Neuron (in vitro differentiated cells): Measurements from ENCODE around the gene TNIK.
"Not testable (repeated sequence)": the region's sequence is repeated elsewhere in the genome, so short reads cannot be mapped to it uniquely, and the experiment has no call there.

ENCODE experiments used
- H2AFZ ChIP-seq: one replicate; pipeline ENCODE4 v1.6.1; 2013; ENCODE audit warnings: low read depth, mild to moderate bottlenecking, inconsistent platforms, low read length, moderate library complexity
- H3K27me3 ChIP-seq: one replicate; pipeline ENCODE4 v1.6.1; 2013; ENCODE audit warnings: low read length; ENCODE audit not compliant: insufficient read depth
- H3K36me3 ChIP-seq: one replicate; pipeline ENCODE4 v1.6.1; 2013; ENCODE audit warnings: low read length; ENCODE audit not compliant: insufficient read depth
- H3K4me1 ChIP-seq: one replicate; pipeline ENCODE4 v1.6.1; 2013; ENCODE audit warnings: low read length; ENCODE audit not compliant: insufficient read depth
- H3K4me3 ChIP-seq: 2 replicates; pipeline ENCODE4 v1.5.1; 2013; ENCODE audit warnings: mild to moderate bottlenecking, low read length, moderate library complexity
- H3K9me3 ChIP-seq: one replicate; pipeline ENCODE4 v1.6.1; 2013; ENCODE audit warnings: low read length

TNIK gene

DNA sequence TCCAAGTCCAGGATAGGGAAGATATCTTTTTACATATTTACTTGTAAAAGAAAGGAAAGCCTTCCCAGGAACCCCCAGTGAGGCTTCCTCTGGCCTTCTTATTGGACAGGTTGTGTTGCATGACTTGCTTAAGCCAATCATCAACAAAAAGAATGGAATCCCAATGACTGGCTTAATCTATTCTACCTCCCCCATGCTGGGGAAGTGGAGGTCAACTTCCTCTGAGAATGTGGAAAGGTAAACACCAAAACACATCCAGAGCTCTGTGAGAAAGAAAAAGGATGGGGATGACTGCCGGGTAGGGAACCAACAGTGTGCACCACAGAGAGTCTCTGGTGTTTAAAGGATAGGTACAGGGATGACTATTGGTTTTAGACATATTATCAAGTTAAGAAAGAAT is 25.1 kb downstream of the TNIK start:
- Histone ChIP-seq H3K27me3 (no peaks in the 10 kb centered on the region), H3K4me3 (no peak overlapping the region)

GRCh38 chr3:171432548-171432947 is 27.7 kb downstream of the TNIK start:
- H3K36me3 ChIP-seq: no peaks in the 10 kb centered on the region
- no peak overlapping the region for H2AFZ ChIP-seq
- no peaks in the 10 kb centered on the region for H3K27me3 ChIP-seq
- H3K4me3 ChIP-seq: no peak overlapping the region
- H3K9me3 ChIP-seq: no peaks in the 10 kb centered on the region
- H3K4me1 ChIP-seq: peaks cover 5% of the 10 kb centered on the region

More for the DNA sequence above, 25.1 kb downstream of the TNIK start:
- H3K9me3 ChIP-seq: no peaks in the 10 kb centered on the region
- H3K36me3 ChIP-seq: no peaks in the 10 kb centered on the region
- H2AFZ ChIP-seq: no peak overlapping the region
- H3K4me1 ChIP-seq: no peaks in the 10 kb centered on the region

GRCh38 chr3:171431550-171431949 is 28.7 kb downstream of the TNIK start:
- Histone ChIP-seq H3K27me3 (no peaks in the 10 kb centered on the region), H3K4me3 (no peak overlapping the region), H3K36me3 (no peaks in the 10 kb centered on the region), H2AFZ (no peak overlapping the region), H3K9me3 (no peaks in the 10 kb centered on the region), H3K4me1 (peaks cover 5% of the 10 kb centered on the region)

DNA sequence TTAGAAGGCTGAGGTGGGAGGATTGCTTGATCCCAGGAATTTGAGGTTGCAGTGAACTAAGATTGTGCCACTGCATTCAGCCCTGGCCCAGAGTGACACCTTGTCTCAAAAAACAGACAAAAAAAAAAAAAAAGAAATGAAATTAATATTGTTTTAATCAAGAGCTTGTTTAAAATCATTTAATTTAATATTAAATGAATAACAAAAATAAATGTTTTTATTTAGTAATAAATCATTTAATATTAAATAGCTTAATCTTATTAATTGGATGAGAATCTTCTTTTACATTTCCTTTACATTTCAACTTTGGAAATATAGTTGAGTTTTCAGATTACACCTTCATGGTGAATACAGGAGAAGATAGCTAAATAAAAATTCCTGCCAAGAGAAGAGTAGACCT is 29.7 kb downstream of the TNIK start:
- no peaks in the 10 kb centered on the region for H3K9me3 ChIP-seq
- no peaks in the 10 kb centered on the region for H3K27me3 ChIP-seq
- no peak overlapping the region for H2AFZ ChIP-seq
- no peak overlapping the region for H3K4me3 ChIP-seq
- peaks cover 5% of the 10 kb centered on the region for H3K4me1 ChIP-seq
- H3K36me3 ChIP-seq: no peaks in the 10 kb centered on the region

- no peaks in the 10 kb centered on the region for H3K9me3 ChIP-seq
- no peaks in the 10 kb centered on the region for H3K36me3 ChIP-seq
- peaks cover 5% of the 10 kb centered on the region for H3K4me1 ChIP-seq
- no peak overlapping the region for H3K4me3 ChIP-seq
- no peak overlapping the region for H2AFZ ChIP-seq
- no peaks in the 10 kb centered on the region for H3K27me3 ChIP-seq
Observed at GRCh38 chr3:171429635-171430034, 30.6 kb downstream of the TNIK start.

- Histone ChIP-seq H2AFZ (no peak overlapping the region), H3K27me3 (no peaks in the 10 kb centered on the region), H3K36me3 (no peaks in the 10 kb centered on the region), H3K4me1 (peaks cover 5% of the 10 kb centered on the region), H3K9me3 (no peaks in the 10 kb centered on the region), H3K4me3 (no peak overlapping the region)
Observed at GRCh38 chr3:171428892-171429291, 31.3 kb downstream of the TNIK start.

GRCh38 chr3:171428321-171428787 is 31.9 kb downstream of the TNIK start:
- Histone ChIP-seq H3K4me3 (no peak overlapping the region), H3K27me3 (no peaks in the 10 kb centered on the region), H3K4me1 (peaks cover 5% of the 10 kb centered on the region), H2AFZ (no peak overlapping the region), H3K36me3 (no peaks in the 10 kb centered on the region), H3K9me3 (no peaks in the 10 kb centered on the region)

DNA sequence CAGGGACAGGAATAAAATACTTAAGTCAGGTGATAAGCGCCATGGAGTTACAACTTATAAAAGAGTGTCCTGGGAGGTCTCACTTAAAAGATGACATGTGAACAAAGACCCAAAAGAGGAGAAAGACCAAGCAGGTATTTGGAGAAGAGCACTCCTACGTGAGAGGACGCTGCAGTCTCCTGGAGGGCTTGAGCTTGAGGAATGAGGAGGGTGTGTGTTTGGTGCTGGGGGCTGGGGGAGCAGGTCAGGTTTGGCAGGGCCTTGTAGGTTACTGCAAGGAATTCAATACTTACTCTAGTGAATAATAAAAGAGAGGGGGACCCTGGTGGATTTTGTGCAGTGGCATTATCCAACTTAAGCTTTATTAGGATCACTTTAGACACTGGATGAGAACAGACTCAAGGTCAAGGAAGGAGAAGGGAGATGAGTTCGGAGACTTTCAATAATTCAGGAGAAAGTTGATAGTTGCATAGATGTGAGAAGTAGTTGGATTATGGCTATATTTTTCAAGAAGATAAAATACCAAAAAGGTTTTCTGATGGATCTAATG is 32.4 kb downstream of the TNIK start:
- Histone ChIP-seq H3K27me3 (no peaks in the 10 kb centered on the region), H3K4me1 (peaks cover 5% of the 10 kb centered on the region), H3K4me3 (no peak overlapping the region), H3K36me3 (no peaks in the 10 kb centered on the region), H2AFZ (no peak overlapping the region), H3K9me3 (no peaks in the 10 kb centered on the region)

DNA sequence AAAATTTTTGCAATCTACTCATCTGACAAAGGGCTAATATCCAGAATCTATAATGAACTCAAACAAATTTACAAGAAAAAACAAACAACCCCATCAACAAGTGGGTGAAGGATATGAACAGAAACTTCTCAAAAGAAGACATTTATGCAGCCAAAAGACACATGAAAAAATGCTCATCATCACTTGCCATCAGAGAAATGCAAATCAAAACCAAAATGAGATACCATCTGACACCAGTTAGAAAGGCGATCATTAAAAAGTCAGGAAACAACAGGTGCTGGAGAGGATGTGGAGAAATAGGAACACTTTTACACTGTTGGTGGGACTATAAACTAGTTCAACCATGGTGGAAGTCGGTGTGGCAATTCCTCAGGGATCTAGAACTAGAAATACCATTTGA is 36.1 kb downstream of the TNIK start:
- H3K27me3 ChIP-seq, H3K9me3 ChIP-seq, H2AFZ ChIP-seq: not testable (repeated sequence)

DNA sequence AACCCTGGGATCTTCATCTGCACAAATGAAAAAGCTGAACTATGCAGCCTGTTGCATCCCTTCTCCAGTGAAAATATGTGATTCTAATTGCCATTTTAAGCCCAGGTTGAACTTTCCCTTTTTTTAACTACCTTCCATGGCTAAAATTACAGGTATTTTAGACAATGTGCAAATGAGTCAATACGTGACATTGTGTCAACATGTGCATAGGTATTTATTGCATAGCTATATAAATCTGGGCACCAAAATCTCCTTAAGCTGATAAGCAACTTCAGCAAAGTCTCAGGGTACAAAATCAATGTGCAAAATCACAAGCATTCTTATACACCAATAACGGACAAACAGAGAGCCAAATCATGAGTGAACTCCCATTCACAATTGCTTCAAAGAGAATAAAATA is 37.4 kb downstream of the TNIK start:
- H2AFZ ChIP-seq, H3K36me3 ChIP-seq, H3K4me1 ChIP-seq, H3K4me3 ChIP-seq, H3K9me3 ChIP-seq, H3K27me3 ChIP-seq: not testable (repeated sequence)

More for the DNA sequence above, 36.1 kb downstream of the TNIK start:
- H3K36me3 ChIP-seq, H3K4me3 ChIP-seq, H3K4me1 ChIP-seq: not testable (repeated sequence)

- H2AFZ ChIP-seq: no peak overlapping the region
- H3K9me3 ChIP-seq: no peaks in the 10 kb centered on the region
- H3K36me3 ChIP-seq: no peaks in the 10 kb centered on the region
- H3K27me3 ChIP-seq: no peaks in the 10 kb centered on the region
- no peak overlapping the region for H3K4me3 ChIP-seq
- H3K4me1 ChIP-seq: peaks cover 7% of the 10 kb centered on the region
Observed at GRCh38 chr3:171420667-171421066, 39.5 kb downstream of the TNIK start.

DNA sequence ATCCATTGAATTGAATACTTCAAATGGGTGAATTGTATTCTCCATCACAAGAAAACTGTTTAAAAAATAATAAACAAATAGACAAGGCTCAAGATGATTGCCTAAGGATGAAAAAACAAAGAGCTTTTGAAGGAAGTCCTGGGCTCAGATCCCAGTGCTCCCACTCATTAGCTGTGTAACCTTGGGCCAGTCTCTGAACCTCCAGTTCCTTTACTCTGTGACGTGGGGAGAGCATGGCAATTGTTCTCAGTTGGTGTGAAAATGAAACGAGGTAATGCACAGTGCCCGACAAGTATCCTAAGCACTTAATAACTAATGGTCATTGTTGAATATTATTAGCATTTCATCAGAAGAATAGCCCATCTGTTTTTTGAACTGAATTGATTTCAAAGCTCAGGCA is 40.7 kb downstream of the TNIK start:
- Histone ChIP-seq H3K9me3 (no peaks in the 10 kb centered on the region), H3K27me3 (no peaks in the 10 kb centered on the region), H3K4me3 (no peak overlapping the region), H2AFZ (no peak overlapping the region), H3K4me1 (peaks cover 7% of the 10 kb centered on the region), H3K36me3 (no peaks in the 10 kb centered on the region)

GRCh38 chr3:171417813-171418212 is 42.4 kb downstream of the TNIK start:
- Histone ChIP-seq H3K9me3 (no peaks in the 10 kb centered on the region), H3K36me3 (no peaks in the 10 kb centered on the region), H3K4me3 (no peak overlapping the region), H3K27me3 (no peaks in the 10 kb centered on the region), H3K4me1 (peaks cover 7% of the 10 kb centered on the region), H2AFZ (no peak overlapping the region)

GRCh38 chr3:171417137-171417536 is 43.1 kb downstream of the TNIK start:
- Histone ChIP-seq H2AFZ (no peak overlapping the region), H3K27me3 (no peaks in the 10 kb centered on the region), H3K36me3 (no peaks in the 10 kb centered on the region), H3K9me3 (no peaks in the 10 kb centered on the region), H3K4me1 (peaks cover 7% of the 10 kb centered on the region), H3K4me3 (no peak overlapping the region)
